Measurements from ENCODE around the gene RAB14. TPM values are rescaled to one million over a fixed set of nuclear protein-coding genes. Genes with fewer than 3 reads are reported as not detected.

The RAB14 gene
- polyA plus RNA-seq, 1 donor from 2014 or later: 94.5 TPM

- H3K27me3 ChIP-seq (ENCODE audit: insufficient read depth, low read depth, low read length): no peaks in the 10 kb centered on the region
- H3K9me2 ChIP-seq (ENCODE audit: insufficient read depth, low read length): no peaks in the 10 kb centered on the region
- H3F3A ChIP-seq (ENCODE audit: insufficient read depth, low read length, poor library complexity, severe bottlenecking): no peaks in the 10 kb centered on the region
- H3K4me3 ChIP-seq (ENCODE audit: low read length): no peak overlapping the region
- H4K20me1 ChIP-seq (ENCODE audit: insufficient read depth): no peaks in the 10 kb centered on the region
- H2AFZ ChIP-seq (ENCODE audit: low read depth, low read length): no peak overlapping the region
- H3K4me2 ChIP-seq (ENCODE audit: low read length): no peak overlapping the region
- H3K36me3 ChIP-seq (ENCODE audit: insufficient read depth, low read length): no peaks in the 10 kb centered on the region
- no peak overlapping the region for H3K27ac ChIP-seq (ENCODE audit: low read length)
- TF ChIP-seq, protein P1, sequence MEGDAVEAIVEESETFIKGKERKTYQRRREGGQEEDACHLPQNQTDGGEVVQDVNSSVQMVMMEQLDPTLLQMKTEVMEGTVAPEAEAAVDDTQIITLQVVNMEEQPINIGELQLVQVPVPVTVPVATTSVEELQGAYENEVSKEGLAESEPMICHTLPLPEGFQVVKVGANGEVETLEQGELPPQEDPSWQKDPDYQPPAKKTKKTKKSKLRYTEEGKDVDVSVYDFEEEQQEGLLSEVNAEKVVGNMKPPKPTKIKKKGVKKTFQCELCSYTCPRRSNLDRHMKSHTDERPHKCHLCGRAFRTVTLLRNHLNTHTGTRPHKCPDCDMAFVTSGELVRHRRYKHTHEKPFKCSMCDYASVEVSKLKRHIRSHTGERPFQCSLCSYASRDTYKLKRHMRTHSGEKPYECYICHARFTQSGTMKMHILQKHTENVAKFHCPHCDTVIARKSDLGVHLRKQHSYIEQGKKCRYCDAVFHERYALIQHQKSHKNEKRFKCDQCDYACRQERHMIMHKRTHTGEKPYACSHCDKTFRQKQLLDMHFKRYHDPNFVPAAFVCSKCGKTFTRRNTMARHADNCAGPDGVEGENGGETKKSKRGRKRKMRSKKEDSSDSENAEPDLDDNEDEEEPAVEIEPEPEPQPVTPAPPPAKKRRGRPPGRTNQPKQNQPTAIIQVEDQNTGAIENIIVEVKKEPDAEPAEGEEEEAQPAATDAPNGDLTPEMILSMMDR (IDR thresholded peaks at IDR 0.05; ENCODE audit: poor library complexity, severe bottlenecking): no peak
- TF ChIP-seq REST (IDR thresholded peaks at IDR 0.05; ENCODE audit: borderline replicate concordance) (no peak), TAF1 (IDR thresholded peaks at IDR 0.05; ENCODE audit: low read depth) (no peak), EP300 (conservative IDR thresholded peaks at IDR 0.05; ENCODE audit: poor library complexity, severe bottlenecking) (no peak), POLR2AphosphoS5 (IDR thresholded peaks at IDR 0.05) (no peak), MXI1 (conservative IDR thresholded peaks at IDR 0.05; ENCODE audit: poor library complexity, severe bottlenecking) (no peak), EZH2 (IDR thresholded peaks at IDR 0.05; ENCODE audit: borderline replicate concordance, insufficient read depth, low read length, poor library complexity, severe bottlenecking) (no peak), RAD21 (conservative IDR thresholded peaks at IDR 0.05) (no peak), SMC3 (conservative IDR thresholded peaks at IDR 0.05; ENCODE audit: poor library complexity) (no peak)
- H3K9ac ChIP-seq (ENCODE audit: low read length): no peak overlapping the region
- H3K79me2 ChIP-seq (replicated peaks; ENCODE audit: insufficient read depth, low read length): no peaks in the 10 kb centered on the region
- H3K9me3 ChIP-seq (ENCODE audit: low read length): no peaks in the 10 kb centered on the region
These were observed 48.0 kb downstream of the RAB14 start for GRCh38 chr9:121153642-121154041.

DNA sequence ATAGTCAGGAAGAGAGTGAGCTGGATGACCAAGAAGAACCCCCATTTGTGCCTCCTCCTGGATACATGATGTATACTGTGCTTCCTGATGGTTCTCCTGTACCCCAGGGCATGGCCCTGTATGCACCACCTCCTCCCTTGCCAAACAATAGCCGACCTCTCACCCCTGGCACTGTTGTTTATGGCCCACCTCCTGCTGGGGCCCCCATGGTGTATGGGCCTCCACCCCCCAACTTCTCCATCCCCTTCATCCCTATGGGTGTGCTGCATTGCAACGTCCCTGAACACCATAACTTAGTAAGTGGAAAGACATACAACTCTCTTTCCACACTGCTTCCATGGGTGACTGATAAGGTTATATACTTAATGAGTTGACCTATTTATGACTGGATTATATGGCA, 51.5 kb downstream of the RAB14 start:
- H3K9me2 ChIP-seq (ENCODE audit: insufficient read depth, low read length): no peaks in the 10 kb centered on the region
- TF ChIP-seq RAD21 (conservative IDR thresholded peaks at IDR 0.05): no peak
- TF ChIP-seq, protein P1 (IDR thresholded peaks at IDR 0.05; ENCODE audit: poor library complexity, severe bottlenecking): no peak
- no peak for TF ChIP-seq EP300 (conservative IDR thresholded peaks at IDR 0.05; ENCODE audit: poor library complexity, severe bottlenecking)
- TF ChIP-seq TAF1 (IDR thresholded peaks at IDR 0.05; ENCODE audit: low read depth): no peak
- no peak for TF ChIP-seq SMC3 (conservative IDR thresholded peaks at IDR 0.05; ENCODE audit: poor library complexity)
- no peak for TF ChIP-seq EZH2 (IDR thresholded peaks at IDR 0.05; ENCODE audit: borderline replicate concordance, insufficient read depth, low read length, poor library complexity, severe bottlenecking)
- TF ChIP-seq POLR2AphosphoS5 (IDR thresholded peaks at IDR 0.05): no peak
- no peak for TF ChIP-seq REST (IDR thresholded peaks at IDR 0.05; ENCODE audit: borderline replicate concordance)
- TF ChIP-seq MXI1 (conservative IDR thresholded peaks at IDR 0.05; ENCODE audit: poor library complexity, severe bottlenecking): no peak
- H3K36me3 ChIP-seq (ENCODE audit: insufficient read depth, low read length): no peaks in the 10 kb centered on the region
- H3K9ac ChIP-seq (ENCODE audit: low read length): no peak overlapping the region
- no peaks in the 10 kb centered on the region for H4K20me1 ChIP-seq (ENCODE audit: insufficient read depth)
- no peak overlapping the region for H2AFZ ChIP-seq (ENCODE audit: low read depth, low read length)
- no peaks in the 10 kb centered on the region for H3K27me3 ChIP-seq (ENCODE audit: insufficient read depth, low read depth, low read length)
- no peaks in the 10 kb centered on the region for H3K9me3 ChIP-seq (ENCODE audit: low read length)
- H3K4me2 ChIP-seq (ENCODE audit: low read length): no peak overlapping the region
- H3K79me2 ChIP-seq (replicated peaks; ENCODE audit: insufficient read depth, low read length): no peaks in the 10 kb centered on the region
- H3K27ac ChIP-seq (ENCODE audit: low read length): no peak overlapping the region
- H3K4me3 ChIP-seq (ENCODE audit: low read length): no peak overlapping the region
- no peaks in the 10 kb centered on the region for H3F3A ChIP-seq (ENCODE audit: insufficient read depth, low read length, poor library complexity, severe bottlenecking)
